ENCODE data around the gene SPINK9. TPM values are rescaled to one million over a fixed set of nuclear protein-coding genes. Genes with fewer than 3 reads are reported as not detected.
A peak's percentile ranks its signal among the peaks of the same experiment; 100 is the strongest.

The SPINK9 gene, protein sequence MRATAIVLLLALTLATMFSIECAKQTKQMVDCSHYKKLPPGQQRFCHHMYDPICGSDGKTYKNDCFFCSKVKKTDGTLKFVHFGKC
- 0.12 TPM for polyA plus RNA-seq (2013)

DNA sequence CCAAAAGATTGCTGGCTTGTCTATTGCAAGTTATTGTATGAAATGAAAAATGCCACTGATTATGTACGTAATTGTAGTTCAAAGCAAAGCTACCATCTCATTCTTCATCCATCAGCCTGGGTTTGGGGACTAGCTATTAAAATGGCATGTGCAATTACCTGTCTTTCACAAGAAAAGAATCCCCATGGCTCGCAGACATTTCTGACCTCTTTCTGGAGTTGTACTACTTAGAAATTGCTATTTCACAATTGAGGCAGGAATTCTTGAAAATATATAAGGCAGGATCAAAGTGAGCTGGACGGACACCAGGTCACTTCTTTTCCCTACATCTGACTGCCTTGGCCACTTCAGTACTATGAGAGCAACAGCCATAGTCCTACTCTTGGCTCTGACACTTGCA, at the start of gene SPINK9:
SPINK9 (plus strand) TSS at position 301 of the 400 bp plus-strand sequence; CDS start at position 356, 55 bp downstream.
- Histone ChIP-seq H3K9me3 (ENCODE audit: control extremely low read depth in 1 of 5, control insufficient read depth in 4 of 5, insufficient read depth in 2 of 5, low read depth in 1 of 5, low read length in 4 of 5) (no peaks in the 10 kb centered on the region), H3K27ac (ENCODE audit: insufficient read depth in 1 of 2, low read depth in 1 of 2, low read length in 2 of 2, poor library complexity in 1 of 2, severe bottlenecking in 2 of 2) (no peak within 1 kb of the TSS), H3K4me1 (ENCODE audit: control extremely low read depth in 1 of 4, control insufficient read depth in 4 of 4, insufficient read depth in 4 of 4, low read length in 3 of 4) (no peaks in the 10 kb centered on the region), H3K27me3 (replicated peaks in 2 of 5; ENCODE audit: control insufficient read depth in 4 of 5, insufficient read depth in 5 of 5, low read length in 4 of 5) (no peaks in the 10 kb centered on the region), H3K4me3 (ENCODE audit: control insufficient read depth in 1 of 7, extremely low read depth in 1 of 7, insufficient read depth in 4 of 7, low read depth in 2 of 7, low read length in 6 of 7) (no peak within 1 kb of the TSS), H3K36me3 (ENCODE audit: control insufficient read depth in 4 of 4, insufficient read depth in 4 of 4, low read length in 3 of 4) (no peaks in the 10 kb centered on the region)
- DNase-seq = no peak
- 100% methylated on average over 2 of the region's 3 CpGs for WGBS (ENCODE audit: insufficient coverage)
- ChIA-PET POLR2A (interaction anchor here (0.7 kb wide), 1 partner anchor 21 kb away, joined by 3 read pairs; no protein-coding TSS in a partner anchor), CTCF (interaction anchor here (0.7 to 1.6 kb wide), 3 partner anchors 48 to 353 kb away, joined by 3 to 4 read pairs (median 3); no protein-coding TSS in a partner anchor)

DNA sequence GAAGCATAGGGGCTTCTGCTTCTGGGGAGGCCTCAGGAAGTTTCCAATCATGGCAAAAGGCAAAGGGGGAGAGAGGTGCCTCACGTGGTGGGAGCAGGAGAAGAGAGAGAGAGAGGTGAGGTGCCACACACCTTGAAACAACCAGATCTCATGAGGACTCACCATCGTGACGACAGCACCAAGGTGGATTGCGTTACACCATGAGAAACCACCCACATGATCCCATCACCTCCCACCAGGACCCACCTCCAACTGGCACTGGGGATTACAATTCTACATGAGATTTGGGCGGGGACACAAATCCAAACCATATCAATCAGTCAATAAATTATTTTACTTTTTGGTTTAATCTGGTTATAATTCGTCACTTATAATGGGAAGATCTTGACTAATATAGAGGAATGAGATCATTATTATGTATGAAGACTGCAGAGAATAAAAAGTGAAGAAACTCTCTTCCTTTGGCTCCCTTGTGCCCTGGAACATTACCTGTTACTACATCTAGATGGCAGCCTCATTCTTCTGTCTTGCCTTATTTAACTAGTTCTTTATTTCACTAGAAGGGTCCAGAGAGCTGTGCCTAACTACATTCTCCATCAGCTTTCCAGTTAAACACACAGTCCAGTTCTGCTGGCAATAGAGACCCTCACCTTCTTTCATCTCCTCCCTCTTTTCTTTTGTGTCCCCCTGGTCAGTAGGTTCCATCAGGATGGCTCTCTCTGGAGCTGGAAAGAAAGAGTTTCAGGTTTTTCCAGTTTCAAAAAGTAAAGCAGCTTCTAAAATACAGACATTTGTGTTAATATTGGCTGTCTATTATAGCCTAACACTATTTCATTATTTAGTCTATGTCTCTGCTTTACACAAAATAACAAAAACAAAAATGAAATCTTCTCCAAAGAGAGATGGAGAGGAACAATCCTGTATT, 44.8 kb upstream of the SPINK9 start:
- CTCF ChIA-PET = interaction anchor here (0.8 to 1.5 kb wide), 7 partner anchors 9 to 439 kb away, joined by 3 to 14 read pairs (median 3); no protein-coding TSS in a partner anchor
- POLR2A ChIA-PET = interaction anchor here (1.1 kb wide), 1 partner anchor 440 kb away, joined by 5 read pairs; no protein-coding TSS in a partner anchor
- no peaks in the 10 kb centered on the region for H3K27me3 ChIP-seq (replicated peaks in 2 of 5; ENCODE audit: control insufficient read depth in 4 of 5, insufficient read depth in 5 of 5, low read length in 4 of 5)
- peak; percentile 14 to 48 (median 46) for DNase-seq
- no peaks in the 10 kb centered on the region for H3K9me3 ChIP-seq (ENCODE audit: control extremely low read depth in 1 of 5, control insufficient read depth in 4 of 5, insufficient read depth in 2 of 5, low read depth in 1 of 5, low read length in 4 of 5)
- H3K4me3 ChIP-seq (ENCODE audit: control insufficient read depth in 1 of 7, extremely low read depth in 1 of 7, insufficient read depth in 4 of 7, low read depth in 2 of 7, low read length in 6 of 7) = no peak overlapping the region
- WGBS (ENCODE audit: insufficient coverage) = 100% methylated on average over 1 of the region's 6 CpGs
- no peak overlapping the region for H3K27ac ChIP-seq (ENCODE audit: insufficient read depth in 1 of 2, low read depth in 1 of 2, low read length in 2 of 2, poor library complexity in 1 of 2, severe bottlenecking in 2 of 2)
- peaks cover 0 to 5% (median 0%) of the 10 kb centered on the region in 4 experiments for H3K4me1 ChIP-seq (ENCODE audit: control extremely low read depth in 1 of 4, control insufficient read depth in 4 of 4, insufficient read depth in 4 of 4, low read length in 3 of 4)
- no peaks in the 10 kb centered on the region for H3K36me3 ChIP-seq (ENCODE audit: control insufficient read depth in 4 of 4, insufficient read depth in 4 of 4, low read length in 3 of 4)

DNA sequence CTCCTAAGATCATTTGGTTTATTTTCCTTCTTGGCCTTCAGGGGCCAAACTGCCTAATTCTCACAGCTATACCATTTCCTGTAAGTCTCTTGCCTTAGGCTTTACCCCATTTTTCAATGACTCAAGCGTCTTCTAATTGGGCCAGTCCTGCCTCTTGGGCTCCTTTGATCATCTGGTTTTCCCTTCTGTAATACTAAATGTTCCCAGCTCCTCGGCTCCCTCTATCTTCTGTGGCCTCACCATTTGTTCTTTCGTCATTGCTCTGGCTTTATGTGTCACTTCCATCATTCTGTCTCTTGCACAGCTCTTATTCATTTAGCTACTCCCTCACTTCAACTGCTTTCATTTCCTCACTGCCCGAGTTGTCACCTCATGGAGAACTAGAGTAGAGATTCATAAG, 37.6 kb upstream of the SPINK9 start:
- 93% methylated on average over 4 of the region's 4 CpGs for WGBS (ENCODE audit: insufficient coverage)
- no peaks in the 10 kb centered on the region for H3K4me1 ChIP-seq (ENCODE audit: control extremely low read depth in 1 of 4, control insufficient read depth in 4 of 4, insufficient read depth in 4 of 4, low read length in 3 of 4)
- peaks cover 0 to 5% (median 0%) of the 10 kb centered on the region in 5 experiments for H3K9me3 ChIP-seq (ENCODE audit: control extremely low read depth in 1 of 5, control insufficient read depth in 4 of 5, insufficient read depth in 2 of 5, low read depth in 1 of 5, low read length in 4 of 5)
- ChIA-PET POLR2A (interaction anchor here (0.6 kb wide), 2 partner anchors 28 to 746 kb away, joined by 3 to 8 read pairs; no protein-coding TSS in a partner anchor), CTCF (no interaction called here)
- no peak for DNase-seq
- no peak overlapping the region for H3K27ac ChIP-seq (ENCODE audit: insufficient read depth in 1 of 2, low read depth in 1 of 2, low read length in 2 of 2, poor library complexity in 1 of 2, severe bottlenecking in 2 of 2)
- no peaks in the 10 kb centered on the region for H3K36me3 ChIP-seq (ENCODE audit: control insufficient read depth in 4 of 4, insufficient read depth in 4 of 4, low read length in 3 of 4)
- peaks cover 0 to 2% (median 0%) of the 10 kb centered on the region in 5 experiments for H3K27me3 ChIP-seq (replicated peaks in 2 of 5; ENCODE audit: control insufficient read depth in 4 of 5, insufficient read depth in 5 of 5, low read length in 4 of 5)
- H3K4me3 ChIP-seq (ENCODE audit: control insufficient read depth in 1 of 7, extremely low read depth in 1 of 7, insufficient read depth in 4 of 7, low read depth in 2 of 7, low read length in 6 of 7) = no peak overlapping the region

DNA sequence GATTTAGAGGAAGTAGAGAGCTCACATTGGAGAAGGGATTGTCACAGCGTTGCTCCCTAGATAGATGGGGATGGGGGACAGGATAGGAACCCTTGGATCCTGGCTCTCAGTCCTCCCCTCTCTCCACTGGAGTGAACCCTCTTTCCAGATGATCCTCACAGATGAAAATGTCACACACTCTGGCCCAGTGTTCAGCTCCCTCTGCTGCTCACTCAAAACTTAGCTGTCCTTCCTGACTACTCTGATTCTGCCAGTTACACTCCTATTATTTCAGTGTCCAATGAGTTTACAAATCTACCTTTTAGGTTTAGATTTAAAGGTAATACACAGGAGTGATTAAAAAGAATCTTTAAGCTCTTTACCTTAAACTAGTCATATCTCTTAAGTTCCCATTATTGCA, 28.9 kb upstream of the SPINK9 start:
- POLR2A ChIA-PET = no interaction called here
- CTCF ChIA-PET = interaction anchor here (1.3 kb wide), 1 partner anchor 424 kb away, joined by 3 read pairs; no protein-coding TSS in a partner anchor
- WGBS (ENCODE audit: insufficient coverage) = no CpG with 5 or more reads among the region's 1 CpG

DNA sequence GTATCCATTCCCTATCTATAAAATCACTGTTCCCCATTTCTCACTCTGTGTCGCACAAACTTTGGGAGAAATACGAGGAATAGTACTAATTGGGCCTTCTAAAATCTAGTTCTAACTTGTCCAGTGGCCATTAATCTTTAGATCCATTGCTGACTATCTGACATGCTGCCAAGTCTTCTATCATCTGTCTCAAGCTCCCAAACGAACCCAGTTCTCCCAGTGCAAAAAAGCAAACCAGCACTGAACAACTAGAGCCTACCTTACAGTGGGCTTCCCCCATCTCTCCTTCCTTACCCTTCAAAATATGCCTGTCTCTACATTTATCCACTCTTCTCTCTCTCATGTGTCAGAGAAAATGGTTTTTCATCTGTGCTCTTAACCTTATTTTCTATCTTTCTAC, 26.3 kb upstream of the SPINK9 start:
- Histone ChIP-seq H3K9me3 (ENCODE audit: control extremely low read depth in 1 of 5, control insufficient read depth in 4 of 5, insufficient read depth in 2 of 5, low read depth in 1 of 5, low read length in 4 of 5) (peaks cover 0 to 8% (median 0%) of the 10 kb centered on the region in 5 experiments), H3K27me3 (replicated peaks in 2 of 5; ENCODE audit: control insufficient read depth in 4 of 5, insufficient read depth in 5 of 5, low read length in 4 of 5) (no peaks in the 10 kb centered on the region), H3K4me1 (ENCODE audit: control extremely low read depth in 1 of 4, control insufficient read depth in 4 of 4, insufficient read depth in 4 of 4, low read length in 3 of 4) (no peaks in the 10 kb centered on the region), H3K36me3 (ENCODE audit: control insufficient read depth in 4 of 4, insufficient read depth in 4 of 4, low read length in 3 of 4) (no peaks in the 10 kb centered on the region), H3K4me3 (ENCODE audit: control insufficient read depth in 1 of 7, extremely low read depth in 1 of 7, insufficient read depth in 4 of 7, low read depth in 2 of 7, low read length in 6 of 7) (no peak overlapping the region), H3K27ac (ENCODE audit: insufficient read depth in 1 of 2, low read depth in 1 of 2, low read length in 2 of 2, poor library complexity in 1 of 2, severe bottlenecking in 2 of 2) (no peak overlapping the region)
- 95% methylated on average over 3 of the region's 3 CpGs for WGBS (ENCODE audit: insufficient coverage)
- no peak for DNase-seq
- ChIA-PET CTCF (no interaction called here), POLR2A (no interaction called here)

More for the DNA sequence above, 28.9 kb upstream of the SPINK9 start:
- Histone ChIP-seq H3K27me3 (replicated peaks in 2 of 5; ENCODE audit: control insufficient read depth in 4 of 5, insufficient read depth in 5 of 5, low read length in 4 of 5) (no peaks in the 10 kb centered on the region), H3K9me3 (ENCODE audit: control extremely low read depth in 1 of 5, control insufficient read depth in 4 of 5, insufficient read depth in 2 of 5, low read depth in 1 of 5, low read length in 4 of 5) (peaks cover 0 to 8% (median 0%) of the 10 kb centered on the region in 5 experiments), H3K27ac (ENCODE audit: insufficient read depth in 1 of 2, low read depth in 1 of 2, low read length in 2 of 2, poor library complexity in 1 of 2, severe bottlenecking in 2 of 2) (no peak overlapping the region), H3K36me3 (ENCODE audit: control insufficient read depth in 4 of 4, insufficient read depth in 4 of 4, low read length in 3 of 4) (no peaks in the 10 kb centered on the region), H3K4me3 (ENCODE audit: control insufficient read depth in 1 of 7, extremely low read depth in 1 of 7, insufficient read depth in 4 of 7, low read depth in 2 of 7, low read length in 6 of 7) (no peak overlapping the region), H3K4me1 (ENCODE audit: control extremely low read depth in 1 of 4, control insufficient read depth in 4 of 4, insufficient read depth in 4 of 4, low read length in 3 of 4) (no peaks in the 10 kb centered on the region)
- DNase-seq = no peak

DNA sequence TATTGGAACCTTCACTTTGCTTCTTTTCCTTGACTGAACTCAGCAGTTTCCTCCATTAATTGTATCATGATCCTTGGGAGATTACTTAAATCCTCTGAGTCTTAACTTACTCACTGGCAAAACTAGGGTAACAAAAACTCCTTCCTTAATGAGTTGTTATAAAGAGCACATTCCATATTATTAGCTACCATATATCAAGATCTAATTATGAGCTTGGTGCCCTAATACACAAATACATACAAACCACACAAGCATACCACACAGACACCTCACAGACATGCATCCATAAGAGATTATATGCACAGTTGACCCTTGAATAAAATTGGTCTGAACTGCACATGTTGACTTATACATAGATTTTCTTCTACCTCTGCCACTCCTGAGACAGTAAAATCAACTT, 25.6 kb upstream of the SPINK9 start:
- POLR2A ChIA-PET = no interaction called here
- Histone ChIP-seq H3K27ac (ENCODE audit: insufficient read depth in 1 of 2, low read depth in 1 of 2, low read length in 2 of 2, poor library complexity in 1 of 2, severe bottlenecking in 2 of 2) (no peak overlapping the region), H3K4me1 (ENCODE audit: control extremely low read depth in 1 of 4, control insufficient read depth in 4 of 4, insufficient read depth in 4 of 4, low read length in 3 of 4) (no peaks in the 10 kb centered on the region), H3K27me3 (replicated peaks in 2 of 5; ENCODE audit: control insufficient read depth in 4 of 5, insufficient read depth in 5 of 5, low read length in 4 of 5) (no peaks in the 10 kb centered on the region), H3K9me3 (ENCODE audit: control extremely low read depth in 1 of 5, control insufficient read depth in 4 of 5, insufficient read depth in 2 of 5, low read depth in 1 of 5, low read length in 4 of 5) (peaks cover 0 to 8% (median 0%) of the 10 kb centered on the region in 5 experiments), H3K36me3 (ENCODE audit: control insufficient read depth in 4 of 4, insufficient read depth in 4 of 4, low read length in 3 of 4) (no peaks in the 10 kb centered on the region), H3K4me3 (ENCODE audit: control insufficient read depth in 1 of 7, extremely low read depth in 1 of 7, insufficient read depth in 4 of 7, low read depth in 2 of 7, low read length in 6 of 7) (no peak overlapping the region)
- CTCF ChIA-PET = no interaction called here
- DNase-seq = no peak

DNA sequence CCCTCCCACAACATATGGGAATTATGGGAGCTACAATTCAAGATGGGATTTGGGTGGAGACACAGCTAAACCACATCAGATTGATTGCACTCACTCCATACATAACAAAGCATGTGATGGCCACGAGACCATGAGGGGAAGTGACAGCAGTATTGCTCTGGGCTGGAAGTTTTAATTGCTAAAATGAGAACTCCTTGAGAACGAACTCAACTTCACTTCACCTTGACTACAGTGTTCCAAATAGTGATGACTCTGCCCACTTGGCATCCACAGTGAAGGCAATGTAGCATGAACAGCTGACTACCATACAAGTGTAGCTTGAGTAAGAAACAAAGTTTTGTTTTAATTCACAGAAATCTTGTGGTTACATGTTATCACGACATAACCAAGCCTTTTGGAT, 23.9 kb upstream of the SPINK9 start:
- Histone ChIP-seq H3K4me3 (ENCODE audit: control insufficient read depth in 1 of 7, extremely low read depth in 1 of 7, insufficient read depth in 4 of 7, low read depth in 2 of 7, low read length in 6 of 7) (no peak overlapping the region), H3K27ac (ENCODE audit: insufficient read depth in 1 of 2, low read depth in 1 of 2, low read length in 2 of 2, poor library complexity in 1 of 2, severe bottlenecking in 2 of 2) (no peak overlapping the region), H3K4me1 (ENCODE audit: control extremely low read depth in 1 of 4, control insufficient read depth in 4 of 4, insufficient read depth in 4 of 4, low read length in 3 of 4) (no peaks in the 10 kb centered on the region), H3K27me3 (replicated peaks in 2 of 5; ENCODE audit: control insufficient read depth in 4 of 5, insufficient read depth in 5 of 5, low read length in 4 of 5) (no peaks in the 10 kb centered on the region), H3K9me3 (ENCODE audit: control extremely low read depth in 1 of 5, control insufficient read depth in 4 of 5, insufficient read depth in 2 of 5, low read depth in 1 of 5, low read length in 4 of 5) (peaks cover 0 to 8% (median 0%) of the 10 kb centered on the region in 5 experiments), H3K36me3 (ENCODE audit: control insufficient read depth in 4 of 4, insufficient read depth in 4 of 4, low read length in 3 of 4) (no peaks in the 10 kb centered on the region)
- ChIA-PET POLR2A (no interaction called here), CTCF (no interaction called here)
- WGBS (ENCODE audit: insufficient coverage) = 100% methylated on average over 1 of the region's 3 CpGs
- no peak for DNase-seq
